ELR (cell line): ENCODE measurements around the gene HCST.
A peak's percentile ranks its signal among the peaks of the same experiment; 100 is the strongest.
"Not testable (repeated sequence)": the region's sequence is repeated elsewhere in the genome, so short reads cannot be mapped to it uniquely, and the experiment has no call there.

ENCODE experiments used
- DNase-seq: peaks from one replicate; pipeline ENCODE4 v3.0.0-alpha.2; 2015; ENCODE audit warnings: low read depth

The HCST gene

DNA sequence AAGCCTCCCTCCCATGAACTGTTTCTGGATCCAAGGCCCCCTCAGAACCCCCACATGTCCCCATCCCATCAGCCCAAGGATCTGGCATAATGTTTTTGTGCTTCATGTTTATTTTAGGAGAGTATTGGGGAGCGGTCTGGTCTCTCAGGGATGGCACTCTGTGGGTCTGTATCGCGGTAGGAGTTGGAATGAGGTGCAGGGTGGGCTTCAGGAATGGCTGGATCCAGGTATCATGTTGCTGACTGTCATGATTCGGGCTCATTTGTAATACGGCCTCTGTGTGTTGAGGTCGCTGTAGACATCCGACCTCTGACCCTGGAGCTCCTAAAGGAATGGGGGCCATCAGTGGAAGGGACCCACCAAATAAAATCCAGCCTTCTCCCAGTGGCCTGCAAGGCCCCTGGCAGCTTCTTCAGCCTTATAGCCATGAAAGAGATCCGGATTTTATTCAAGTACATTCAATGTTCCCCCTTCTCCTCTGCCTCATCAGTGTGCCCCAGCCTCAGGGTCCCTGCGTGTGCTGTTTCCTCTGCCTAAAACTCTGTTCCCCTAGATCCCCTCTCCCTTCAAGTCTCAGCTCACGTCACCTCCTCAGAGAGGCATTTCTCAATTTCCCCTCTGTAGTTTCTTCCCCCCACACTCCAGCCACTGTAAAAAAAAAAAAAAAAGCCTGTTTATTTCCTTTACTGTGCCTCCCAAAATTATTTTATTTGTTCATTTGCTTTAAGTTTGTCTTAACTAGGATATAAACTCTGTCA is 2.2 kb downstream of the HCST start:
- no peak for DNase-seq

DNA sequence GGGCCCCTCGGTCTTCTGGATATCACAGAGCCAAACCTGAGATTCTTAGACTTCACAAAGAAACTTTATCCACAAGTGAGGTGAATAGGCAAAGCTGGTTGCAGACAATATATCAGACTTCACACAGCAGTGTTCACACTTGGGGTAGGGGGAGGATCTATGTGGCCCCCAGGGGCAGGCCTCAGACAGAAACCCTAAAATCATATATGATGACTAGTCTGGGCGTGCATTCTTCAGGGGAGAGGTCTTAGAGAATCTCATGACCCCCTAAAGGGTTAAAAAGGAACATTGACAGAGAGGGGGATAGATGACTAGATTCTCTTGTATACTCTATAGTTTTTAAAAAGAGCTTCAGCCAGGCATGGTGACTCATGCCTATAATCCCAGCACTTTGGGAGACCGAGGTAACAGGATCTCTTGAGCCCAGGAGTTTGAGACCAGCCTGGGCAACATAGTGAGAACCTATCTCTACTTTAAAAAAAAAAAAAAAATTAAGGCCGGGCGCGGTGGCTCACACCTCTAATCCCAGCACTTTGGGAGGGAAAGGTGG is 2.9 kb downstream of the HCST start:
- peak; percentile 36 for DNase-seq

DNA sequence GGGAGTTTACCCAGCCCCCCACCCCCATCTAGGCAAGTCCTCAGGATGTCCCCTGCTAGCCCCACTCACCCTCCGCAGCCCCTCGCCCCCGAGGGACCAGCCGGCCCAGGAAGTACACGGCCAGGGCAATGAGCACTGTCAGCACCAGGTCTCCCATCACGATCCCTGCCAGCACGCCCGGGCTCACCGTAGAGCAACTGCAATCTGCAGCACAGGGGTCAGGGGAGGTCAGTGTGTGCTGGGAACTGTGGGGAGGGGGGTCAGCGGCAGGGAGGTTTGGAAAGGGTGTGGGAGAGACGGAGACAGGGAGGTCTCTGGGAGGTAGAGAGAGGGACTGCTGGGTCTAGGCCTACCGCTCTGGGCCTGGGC is 5.0 kb downstream of the HCST start:
- no peak for DNase-seq

DNA sequence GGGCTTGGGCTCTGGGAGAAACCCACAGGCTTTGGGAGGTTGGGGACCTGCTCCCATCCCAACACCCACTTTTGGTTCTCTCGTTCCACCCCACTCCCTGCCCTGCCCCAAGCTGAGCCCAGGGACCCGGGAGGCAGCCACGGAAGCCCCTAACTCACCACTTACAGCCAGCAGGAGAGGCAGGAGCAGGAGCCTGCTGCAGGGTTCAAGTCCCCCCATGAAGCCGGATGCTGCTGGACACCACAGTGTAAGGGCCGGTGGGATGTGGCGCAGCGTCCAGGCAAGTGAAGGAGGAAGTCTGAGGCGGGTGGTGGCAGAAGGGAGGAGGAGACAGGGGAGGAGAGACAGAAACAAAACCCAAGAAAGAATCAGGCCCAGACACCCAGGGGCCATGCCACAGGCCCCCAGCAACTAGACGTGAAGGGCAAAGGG is 5.7 kb downstream of the HCST start, which contains the start of gene TYROBP:
TYROBP (minus strand) TSS at position 286 of the 432 bp plus-strand sequence; CDS start at position 219, 67 bp downstream.
- no peak for DNase-seq

DNA sequence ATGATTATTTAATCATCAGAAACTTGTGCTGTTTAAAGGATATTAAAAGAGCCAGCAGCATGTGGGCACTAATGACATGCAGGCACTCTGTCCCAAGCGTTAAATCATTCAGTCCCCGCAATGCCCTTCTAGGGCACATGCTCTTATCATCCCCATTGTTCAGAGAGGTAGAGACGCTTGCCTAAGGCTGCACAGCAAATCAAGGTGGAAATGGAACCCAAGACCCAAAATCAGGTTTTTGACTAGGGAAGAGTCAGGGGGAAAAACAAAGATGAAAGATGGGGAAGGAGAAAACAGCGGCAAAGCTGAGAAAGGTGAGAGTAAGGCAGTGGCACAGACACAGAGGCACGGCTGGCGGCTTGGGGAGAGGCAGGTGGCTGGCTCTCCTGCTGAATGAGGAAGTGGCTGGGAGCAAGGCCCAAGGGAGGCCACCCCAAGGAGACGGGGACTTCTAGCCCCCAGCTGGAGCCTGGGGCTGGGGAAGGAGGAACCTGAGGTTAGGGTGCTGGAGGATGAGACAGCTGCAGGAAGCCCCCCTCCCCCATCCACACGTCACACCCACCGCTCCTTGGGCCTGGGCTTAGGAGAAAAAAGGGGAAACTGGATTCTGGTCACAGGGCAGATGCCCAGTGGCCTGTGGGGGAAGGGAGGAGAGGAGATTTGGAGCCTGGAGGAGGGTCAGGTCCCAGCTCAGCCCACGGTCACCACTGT is 6.8 kb downstream of the HCST start:
- no peak for DNase-seq

DNA sequence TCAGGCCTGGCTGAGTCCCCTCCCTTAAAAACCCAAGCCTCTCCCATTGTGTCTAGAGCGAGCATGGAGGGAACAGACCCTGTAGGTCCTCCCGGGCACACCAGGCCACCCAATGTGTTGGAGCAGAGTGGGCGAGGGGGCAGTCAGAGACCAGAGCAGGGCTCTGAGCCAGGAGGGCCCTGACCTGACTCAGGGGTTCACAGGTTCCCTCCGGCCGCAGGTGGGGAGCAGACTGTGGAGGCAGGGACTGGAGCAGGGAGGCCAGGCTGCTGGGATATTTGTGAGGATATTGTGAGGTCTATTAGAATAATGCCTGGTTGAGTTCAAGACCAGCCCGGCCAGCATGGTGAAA is 7.3 kb downstream of the HCST start:
- no peak for DNase-seq

DNA sequence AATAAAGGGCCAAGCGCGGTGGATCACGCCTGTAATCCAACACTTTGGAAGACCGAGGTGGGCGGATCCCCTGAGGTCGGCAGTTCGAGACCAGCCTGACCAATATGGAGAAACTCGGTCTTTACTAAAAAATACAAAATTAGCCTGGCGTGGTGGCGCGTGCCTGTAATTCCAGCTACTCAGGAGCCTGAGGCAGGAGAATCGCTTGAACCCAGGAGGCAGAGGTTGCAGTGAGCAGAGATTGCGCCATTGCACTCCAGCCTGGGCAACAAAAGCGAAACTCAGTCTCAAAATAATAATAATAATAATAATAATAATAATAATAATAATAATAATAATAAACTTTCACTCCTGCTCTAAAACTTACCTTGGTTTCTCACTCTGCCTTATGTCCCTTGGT is 8.0 kb downstream of the HCST start:
- not testable (repeated sequence) for DNase-seq

DNA sequence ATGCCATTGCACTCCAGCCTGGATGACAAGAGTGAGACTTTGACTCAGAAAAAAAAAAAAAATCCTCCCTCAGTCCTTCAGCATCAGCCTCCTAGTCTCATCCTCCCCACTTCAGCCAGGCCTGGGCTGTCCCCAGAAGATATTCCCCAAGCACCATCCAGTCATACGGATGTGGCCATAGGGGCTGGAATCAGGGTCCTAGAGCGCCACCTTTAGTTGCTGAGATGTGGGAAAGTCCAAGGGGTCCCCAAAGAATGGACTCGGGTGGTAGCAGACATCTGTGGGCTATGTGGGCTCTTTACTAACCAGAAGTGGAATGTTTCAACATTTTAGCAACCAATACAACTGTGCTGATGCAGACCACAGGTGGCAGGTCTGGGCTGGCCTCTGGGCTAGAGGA is 8.8 kb downstream of the HCST start:
- DNase-seq, result no peak

DNA sequence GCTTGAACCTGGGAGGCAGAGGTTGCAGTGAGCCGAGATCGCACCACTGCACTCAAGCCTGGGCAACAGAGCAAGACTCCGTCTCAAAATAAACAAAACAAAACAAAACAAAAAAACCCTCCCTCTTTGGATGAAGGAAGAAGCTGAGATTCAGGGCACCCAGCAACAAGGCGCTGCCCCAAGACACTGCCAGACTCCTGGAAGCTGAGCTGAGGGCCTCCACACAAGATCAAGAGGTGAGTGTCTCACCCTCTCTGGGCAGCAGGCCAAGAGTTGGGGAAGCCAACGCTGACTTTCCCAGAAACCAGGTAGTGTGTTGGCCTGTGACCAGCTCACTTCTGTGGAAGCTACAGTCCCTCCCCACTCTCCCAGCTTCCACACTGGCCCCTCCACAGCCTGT is 9.5 kb downstream of the HCST start:
- peak; percentile 34 for DNase-seq

DNA sequence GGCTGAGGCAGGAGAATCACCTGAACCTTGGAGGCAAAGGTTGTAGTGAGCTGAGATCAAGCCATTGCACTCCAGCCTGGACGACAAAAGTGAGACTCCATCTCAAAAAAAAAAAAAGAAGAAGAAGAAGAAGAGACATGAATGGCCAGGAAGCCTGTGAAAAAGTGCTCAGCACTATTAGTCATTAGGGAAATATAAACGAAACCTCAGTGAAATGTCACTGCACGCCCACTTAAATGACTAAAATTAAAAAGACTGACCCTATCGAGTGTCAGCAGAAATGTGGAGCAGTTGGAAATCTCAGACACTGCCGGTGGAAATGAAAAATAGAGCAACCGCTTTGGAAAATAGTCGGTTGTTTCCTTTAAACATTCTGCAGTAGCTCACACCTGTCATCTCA is 11.3 kb downstream of the HCST start:
- peak; percentile 50 for DNase-seq

DNA sequence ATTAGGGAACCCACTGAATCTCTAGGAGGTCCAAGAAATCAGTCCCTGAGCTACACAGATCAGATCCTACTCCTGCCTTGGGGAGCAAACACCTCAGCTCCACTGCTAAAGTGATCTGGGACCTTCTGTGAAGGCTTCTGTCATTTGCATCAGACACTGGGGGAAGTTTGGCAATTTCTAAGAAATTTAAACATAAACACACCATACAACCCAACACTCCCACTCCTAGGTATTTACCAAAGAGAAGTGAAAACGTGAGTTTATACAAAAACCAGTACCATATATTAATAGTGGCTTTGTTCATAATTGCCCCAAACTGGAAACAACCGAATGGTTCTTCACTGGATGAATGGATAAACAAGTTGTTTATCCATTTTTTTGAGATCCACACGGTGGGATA is 13.1 kb downstream of the HCST start:
- no peak for DNase-seq

DNA sequence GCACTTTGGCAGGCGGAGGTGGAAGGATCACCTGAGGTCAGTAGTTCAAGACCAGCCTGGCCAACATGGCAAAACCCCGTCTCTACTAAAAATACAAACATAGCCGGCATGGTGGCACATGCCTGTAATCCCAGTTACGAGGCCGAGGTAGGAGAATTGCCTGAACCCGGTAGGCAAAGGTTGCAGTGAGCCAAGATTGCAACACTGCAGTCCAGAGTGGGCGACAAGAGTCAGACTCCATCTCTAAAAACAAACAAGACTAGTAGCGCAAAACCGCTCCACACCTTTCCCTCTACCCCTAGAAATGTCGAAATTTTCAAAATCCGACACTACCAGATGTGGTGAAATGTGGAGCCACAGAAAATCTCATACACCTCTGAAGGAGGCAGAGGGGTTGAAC is 17.0 kb downstream of the HCST start:
- DNase-seq, result no peak

DNA sequence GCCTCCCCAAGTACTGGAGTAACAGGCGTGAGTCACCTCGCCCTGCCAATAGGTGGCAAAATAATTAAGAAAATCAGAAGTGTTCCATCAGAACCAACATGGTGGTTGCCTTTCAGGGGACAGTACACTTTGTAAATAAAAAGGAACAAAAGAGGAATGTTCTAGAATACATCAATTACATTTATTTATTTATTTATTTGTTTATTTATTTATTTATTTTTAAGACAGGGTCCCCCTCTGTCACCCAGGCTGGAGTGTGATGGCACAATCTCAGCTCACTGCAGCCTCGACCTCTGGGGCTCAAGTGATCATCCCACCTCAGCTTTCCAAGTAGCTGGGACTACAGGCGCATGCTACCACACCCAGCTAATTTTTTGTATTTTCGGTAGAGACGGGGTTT is 18.7 kb downstream of the HCST start:
- DNase-seq, result no peak

DNA sequence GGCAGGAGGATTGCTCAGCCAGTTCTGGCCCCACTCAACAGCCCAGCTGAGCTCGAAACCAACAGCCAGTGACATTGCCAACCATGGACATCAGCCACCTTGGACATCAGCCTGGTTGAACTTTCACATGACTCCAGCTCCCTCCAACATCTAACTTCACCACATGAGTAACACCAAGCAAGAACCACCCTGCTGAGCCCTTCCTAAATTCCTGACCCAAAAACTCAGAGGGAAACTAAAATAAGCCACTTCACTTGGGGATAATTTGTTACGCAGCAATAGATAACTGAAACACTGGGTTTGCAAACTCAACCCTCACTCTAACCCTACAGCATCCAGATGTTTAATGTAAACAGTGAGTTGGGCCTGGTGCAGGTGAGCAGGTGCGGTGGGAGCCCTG is 23.2 kb downstream of the HCST start:
- DNase-seq, result no peak

DNA sequence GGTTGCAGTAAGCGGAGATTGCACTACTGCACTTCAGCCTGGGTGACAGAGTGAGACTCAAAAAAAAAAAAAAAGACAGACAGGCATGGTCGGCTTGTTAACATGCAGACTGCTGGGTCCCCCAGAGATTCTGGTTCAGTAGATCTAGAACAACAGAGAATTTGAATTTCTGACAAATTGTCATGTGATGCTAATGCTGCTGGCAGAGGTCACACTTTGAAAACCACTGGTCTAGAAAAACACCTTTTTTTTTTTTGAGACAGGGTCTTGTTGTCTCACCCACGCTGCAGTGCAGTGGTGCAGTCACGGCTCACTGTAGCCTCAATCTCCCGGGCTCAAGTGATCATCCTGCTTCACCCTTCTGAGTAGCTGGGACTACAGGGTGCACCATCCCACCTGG is 26.2 kb downstream of the HCST start:
- no peak for DNase-seq

DNA sequence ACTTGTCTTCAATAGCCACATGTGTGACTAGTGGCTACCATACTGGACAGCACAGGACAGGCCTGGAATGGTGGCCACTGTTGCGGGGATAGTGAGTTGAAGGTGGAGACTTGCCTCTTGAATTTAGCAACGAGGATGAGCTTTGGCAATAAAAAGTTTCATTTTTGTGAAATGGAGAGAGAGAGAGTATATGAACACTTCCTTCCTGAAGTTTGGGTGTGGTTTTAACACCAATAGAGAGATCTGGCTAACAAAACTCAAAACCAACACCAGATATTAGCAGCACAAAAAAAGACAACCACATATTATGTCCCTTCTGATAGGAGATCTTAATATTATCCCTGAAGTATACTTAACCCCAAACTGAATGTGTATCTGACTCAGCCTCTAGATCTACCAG is 27.5 kb downstream of the HCST start:
- no peak for DNase-seq

DNA sequence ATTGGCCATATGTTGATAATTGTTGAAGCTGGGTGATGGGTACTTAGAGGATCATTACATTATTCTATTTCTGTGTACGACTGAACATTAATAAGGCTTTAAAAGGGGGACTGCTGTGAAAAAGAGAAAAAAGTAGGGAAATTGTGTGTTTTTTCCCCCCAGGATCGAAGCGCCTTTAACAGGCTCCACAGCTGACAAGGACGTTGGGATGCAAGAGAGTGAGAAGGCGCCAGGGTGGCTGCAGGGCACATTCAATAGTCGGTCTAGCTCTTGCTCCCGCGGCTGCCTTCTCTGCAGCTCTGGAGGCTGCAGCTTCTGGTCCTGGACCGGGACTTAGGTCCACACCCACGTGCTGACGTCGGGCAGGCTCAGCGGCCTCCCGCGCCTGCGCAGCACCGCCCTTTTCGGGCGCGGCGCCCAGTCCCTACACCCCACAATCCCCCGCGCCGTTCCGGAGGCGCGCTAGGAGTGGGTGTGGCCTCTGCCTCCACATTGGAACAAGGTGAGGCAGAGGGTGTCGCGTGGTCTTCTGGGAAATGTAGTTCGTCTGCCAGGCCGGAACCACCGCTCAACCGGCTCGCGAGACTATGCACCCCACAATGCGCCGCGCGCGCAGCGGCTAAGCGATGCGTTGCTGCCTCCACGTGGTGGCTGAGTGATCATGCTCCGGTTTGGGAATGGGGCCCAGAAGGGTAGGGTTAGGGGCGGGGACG is 29.0 kb downstream of the HCST start:
- peak; percentile 99 for DNase-seq

DNA sequence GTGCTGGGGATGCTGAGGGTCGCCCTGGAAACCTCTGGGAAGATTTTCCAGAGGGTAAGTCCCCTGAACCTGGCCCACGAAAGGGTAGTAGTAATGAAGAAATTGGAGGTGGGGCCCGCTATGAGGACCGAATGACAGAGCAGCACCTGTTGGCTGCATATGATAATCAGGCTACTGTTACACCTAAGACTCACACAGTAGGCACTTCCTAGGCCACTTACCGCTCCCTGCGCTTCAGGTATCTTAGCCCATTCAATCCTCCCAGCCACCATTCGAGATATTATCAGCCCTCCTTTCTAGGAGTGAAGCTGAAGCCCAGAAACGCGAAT is 29.5 kb downstream of the HCST start:
- DNase-seq, result no peak

DNA sequence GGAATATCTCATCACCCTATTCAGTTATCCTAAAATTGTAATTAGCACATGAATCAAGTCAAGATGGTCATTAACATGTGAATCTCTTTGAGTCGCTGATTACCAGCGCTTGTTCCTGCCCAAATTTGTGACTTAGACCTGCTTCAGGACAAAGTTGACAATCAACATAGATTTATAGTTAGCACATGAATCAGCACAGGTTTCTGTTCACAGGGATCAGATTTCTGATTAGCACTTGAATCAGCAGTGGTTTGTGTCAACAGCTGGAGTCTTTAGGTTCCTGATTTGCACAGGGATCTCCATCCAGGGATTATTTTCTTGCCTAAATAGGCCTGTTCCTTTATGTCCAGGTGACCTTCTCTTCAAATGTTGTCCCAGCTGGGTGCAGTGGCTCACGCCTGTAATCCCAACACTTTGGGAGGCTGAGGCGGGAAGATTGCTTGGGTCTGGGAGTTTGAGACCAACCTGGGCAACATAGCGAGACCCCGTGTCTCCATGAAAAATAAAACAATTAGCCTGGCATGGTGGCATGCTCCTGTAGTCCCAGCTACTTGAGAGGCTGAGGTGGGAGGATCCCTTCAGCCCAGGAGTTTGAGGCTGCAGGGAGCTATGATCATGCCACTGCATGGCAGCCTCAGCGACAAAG is 30.1 kb downstream of the HCST start:
- no peak for DNase-seq

DNA sequence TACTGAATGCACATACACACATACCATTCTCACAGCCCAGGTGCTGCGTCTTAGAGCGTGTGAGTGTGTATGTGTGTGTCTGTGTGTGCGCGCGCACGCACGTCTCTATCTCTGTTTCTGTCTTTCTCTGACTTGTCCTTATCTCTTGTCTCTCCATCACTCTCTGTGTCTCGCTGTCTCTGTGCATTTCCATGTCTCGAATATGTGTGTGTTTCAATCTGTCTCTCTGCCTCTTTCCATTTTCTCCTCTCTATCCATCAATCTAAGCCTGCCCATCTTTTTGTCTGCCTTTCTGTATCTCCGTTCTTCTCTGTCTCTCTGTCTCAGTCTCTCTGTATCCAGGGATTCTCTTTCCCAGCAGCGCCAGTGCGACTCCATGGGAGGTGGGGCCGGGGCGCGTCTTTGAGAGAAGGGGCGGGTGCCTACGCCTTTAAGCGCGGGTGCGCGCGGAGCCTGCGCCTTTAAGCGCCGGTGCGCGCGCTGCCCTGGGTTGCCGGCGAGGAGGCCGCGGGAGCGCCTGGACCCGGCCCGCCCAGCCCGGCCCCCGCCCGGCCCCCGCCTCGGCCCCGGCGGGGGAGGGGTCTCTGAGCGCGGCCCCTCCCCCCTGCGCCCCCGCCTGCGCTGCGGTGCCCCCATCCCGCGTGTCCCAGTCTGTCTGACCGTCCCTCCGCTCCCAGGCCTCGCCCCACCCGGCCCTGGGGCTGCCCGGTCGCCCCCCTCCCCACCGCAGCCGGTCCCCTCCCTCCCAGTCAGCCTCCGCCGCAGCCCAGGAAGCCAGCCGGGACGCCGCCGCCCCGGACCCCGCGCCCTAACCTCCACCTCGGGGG is 33.8 kb downstream of the HCST start, which contains the start of gene LRFN3:
LRFN3 (plus strand) TSS at position 464 of the 827 bp plus-strand sequence. CDS start 3,052 bp downstream, outside the sequence.
- DNase-seq, result peak; percentile 75

DNA sequence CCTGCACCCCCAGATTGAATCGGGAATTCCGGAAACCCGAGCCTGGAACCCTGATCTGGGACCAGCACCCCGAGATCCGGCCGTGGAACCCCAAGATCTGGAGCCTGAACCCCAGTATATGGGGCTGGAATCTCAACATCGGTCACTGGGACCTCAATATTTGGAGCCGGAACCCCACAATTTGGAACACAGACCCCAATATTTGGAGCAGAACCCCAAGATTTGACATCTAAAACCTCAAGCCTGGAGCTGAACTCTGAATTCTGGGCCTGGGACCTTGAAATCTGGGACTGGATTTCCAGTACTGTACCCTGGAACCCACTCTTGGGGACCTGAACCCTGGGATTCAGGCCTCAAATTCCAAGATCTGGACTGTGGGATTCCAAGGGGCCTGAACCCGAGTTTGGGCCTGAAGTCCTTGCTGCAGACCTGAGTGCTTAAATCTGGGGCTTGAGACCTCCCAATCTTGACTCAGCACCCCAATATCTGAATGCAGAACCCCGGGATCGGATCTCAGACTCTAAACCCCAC is 34.5 kb downstream of the HCST start:
- DNase-seq, result no peak
